Thyroid gland (tissue), 4 donors: ENCODE data around the gene TENM3. TPM values are rescaled to one million over a fixed set of nuclear protein-coding genes. Genes with fewer than 3 reads are reported as not detected.

ENCODE experiments used
- DNase-seq, 2 donors: peaks; one replicate each; pipeline ENCODE4 v3.0.0-alpha.2; 2019
- H3K27ac ChIP-seq, 3 donors: fragments of 200-600 bp; sonication (generic); 1 replicate in 2 of 3; 2 replicates in 1 of 3; pipeline ENCODE4 v1.5.1; 2016 to 2019; ENCODE audit warnings: mild to moderate bottlenecking in 1 of 3, moderate library complexity in 1 of 3
- H3K27me3 ChIP-seq: fragments of 200-600 bp; sonication (generic); one replicate; pipeline ENCODE4 v1.5.1; 2019
- H3K36me3 ChIP-seq, 2 donors: fragments of 200-600 bp; sonication (generic); one replicate each; pipeline ENCODE4 v1.5.1; 2016 to 2019
- H3K4me1 ChIP-seq, 2 donors: fragments of 200-600 bp; sonication (generic); one replicate each; pipeline ENCODE4 v1.5.1; 2017 to 2019
- H3K4me3 ChIP-seq, 3 donors: fragments of 200-600 bp; sonication (generic); replicated peaks in 1 of 3; 1 replicate in 2 of 3; 2 replicates in 1 of 3; pipeline ENCODE4 v1.5.1; 2016; ENCODE audit warnings: mild to moderate bottlenecking in 1 of 3
- H3K9me3 ChIP-seq: fragments of 200-600 bp; sonication (generic); one replicate; pipeline ENCODE4 v1.5.1; 2017
- POLR2A ChIP-seq, 2 donors: fragments of 450-650 bp; IDR thresholded peaks; one replicate each; pipeline ENCODE4 v1.6.1; 2017; ENCODE audit warnings: antibody characterized with exemption in 2 of 2, mild to moderate bottlenecking in 2 of 2, moderate library complexity in 1 of 2
- WGBS, 2 donors: methylation state at CpG; one replicate each; pipeline ENCODE4 v1.1.5; 2017; 5-methylcytosine and 5-hydroxymethylcytosine counted together
- intact Hi-C: fragments of 100-400 bp; cut with DNase I; formaldehyde crosslinking; loops from one replicate; pipeline ENCODE4 v1.15.1; 2023
- total RNA-seq, 4 donors: library from RNA; depleted of rRNA; stranded (reverse); fragments of >200 nt; gene quantifications; one replicate each; pipeline ENCODE4 v1.2.3, GENCODE V29; 2016
- TF ChIP-seq, protein P1 (sequence below), 6 experiments: fragments of 200-600 bp in 3 of 6; fragments of 450-650 bp in 3 of 6; sonication (generic) in 3 of 6; IDR thresholded peaks; one replicate each; pipeline ENCODE4 v1.5.1; 2016 to 2019; ENCODE audit warnings: antibody characterized with exemption in 6 of 6, mild to moderate bottlenecking in 2 of 6, inconsistent platforms in 1 of 6, moderate library complexity in 1 of 6

TENM3 gene
- total RNA-seq, 4 donors from 2014 or later, result 41.8 to 82.2 (median 68.1) TPM

GRCh38 chr4:182338063-182338462 lies 94.9 kb downstream of the TENM3 start:
- Histone ChIP-seq H3K36me3 (no peaks in the 10 kb centered on the region), H3K9me3 (no peaks in the 10 kb centered on the region), H3K27ac (no peak overlapping the region), H3K4me3 (no peak overlapping the region), H3K27me3 (no peaks in the 10 kb centered on the region), H3K4me1 (peaks cover 0 to 5% of the 10 kb centered on the region in 2 donors)
- WGBS, 2 donors, result 20 to 41% methylated on average over 3 of the region's 3 CpGs
- no peak for DNase-seq
- intact Hi-C loops, result no loop called here
- TF ChIP-seq, protein P1, sequence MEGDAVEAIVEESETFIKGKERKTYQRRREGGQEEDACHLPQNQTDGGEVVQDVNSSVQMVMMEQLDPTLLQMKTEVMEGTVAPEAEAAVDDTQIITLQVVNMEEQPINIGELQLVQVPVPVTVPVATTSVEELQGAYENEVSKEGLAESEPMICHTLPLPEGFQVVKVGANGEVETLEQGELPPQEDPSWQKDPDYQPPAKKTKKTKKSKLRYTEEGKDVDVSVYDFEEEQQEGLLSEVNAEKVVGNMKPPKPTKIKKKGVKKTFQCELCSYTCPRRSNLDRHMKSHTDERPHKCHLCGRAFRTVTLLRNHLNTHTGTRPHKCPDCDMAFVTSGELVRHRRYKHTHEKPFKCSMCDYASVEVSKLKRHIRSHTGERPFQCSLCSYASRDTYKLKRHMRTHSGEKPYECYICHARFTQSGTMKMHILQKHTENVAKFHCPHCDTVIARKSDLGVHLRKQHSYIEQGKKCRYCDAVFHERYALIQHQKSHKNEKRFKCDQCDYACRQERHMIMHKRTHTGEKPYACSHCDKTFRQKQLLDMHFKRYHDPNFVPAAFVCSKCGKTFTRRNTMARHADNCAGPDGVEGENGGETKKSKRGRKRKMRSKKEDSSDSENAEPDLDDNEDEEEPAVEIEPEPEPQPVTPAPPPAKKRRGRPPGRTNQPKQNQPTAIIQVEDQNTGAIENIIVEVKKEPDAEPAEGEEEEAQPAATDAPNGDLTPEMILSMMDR (IDR thresholded peaks at IDR 0.05), result no peak
- no peak for TF ChIP-seq POLR2A (IDR thresholded peaks at IDR 0.05)

GRCh38 chr4:182338746-182339145 lies 95.5 kb downstream of the TENM3 start:
- TF ChIP-seq, protein P1 (IDR thresholded peaks at IDR 0.05), result no peak
- TF ChIP-seq POLR2A (IDR thresholded peaks at IDR 0.05), result no peak
- Histone ChIP-seq H3K36me3 (no peaks in the 10 kb centered on the region), H3K9me3 (no peaks in the 10 kb centered on the region), H3K4me3 (no peak overlapping the region), H3K4me1 (peaks cover 0 to 5% of the 10 kb centered on the region in 2 donors), H3K27ac (no peak overlapping the region), H3K27me3 (no peaks in the 10 kb centered on the region)
- intact Hi-C loops, result no loop called here
- WGBS, 2 donors, result 80 to 83% methylated on average over 2 of the region's 2 CpGs
- no peak for DNase-seq

- no peak for TF ChIP-seq POLR2A (IDR thresholded peaks at IDR 0.05)
- TF ChIP-seq, protein P1 (IDR thresholded peaks at IDR 0.05), result no peak
- Histone ChIP-seq H3K9me3 (no peaks in the 10 kb centered on the region), H3K4me1 (peaks cover 0 to 5% of the 10 kb centered on the region in 2 donors), H3K36me3 (no peaks in the 10 kb centered on the region), H3K27me3 (no peaks in the 10 kb centered on the region), H3K4me3 (no peak overlapping the region), H3K27ac (no peak overlapping the region)
- 70 to 76% methylated on average over 4 of the region's 4 CpGs for WGBS, 2 donors
- no peak for DNase-seq
- intact Hi-C loops, result no loop called here
These were observed 96.0 kb downstream of the TENM3 start for GRCh38 chr4:182339221-182339641.

DNA sequence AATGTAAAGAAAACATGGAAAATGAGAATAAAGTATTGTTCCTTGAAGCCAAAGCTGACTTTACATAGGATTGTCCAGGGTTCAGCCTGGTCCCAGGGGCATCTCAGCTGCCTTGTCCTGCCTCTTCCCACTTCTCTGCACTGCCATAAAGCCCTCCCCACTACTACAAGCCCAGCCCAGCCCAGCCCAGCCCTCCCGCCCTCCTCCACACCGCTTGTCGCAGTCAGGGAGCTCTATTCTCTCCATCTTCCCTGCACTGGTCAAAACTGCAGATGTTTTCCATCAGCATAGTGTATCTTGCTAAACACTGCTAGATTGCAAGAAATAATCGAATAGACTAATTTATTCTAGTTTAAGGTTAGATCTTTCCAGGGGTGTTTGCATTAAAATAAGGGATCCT lies 100.3 kb downstream of the TENM3 start:
- Histone ChIP-seq H3K4me3 (no peak overlapping the region), H3K36me3 (no peaks in the 10 kb centered on the region), H3K4me1 (no peaks in the 10 kb centered on the region), H3K27ac (no peak overlapping the region), H3K9me3 (no peaks in the 10 kb centered on the region), H3K27me3 (no peaks in the 10 kb centered on the region)
- DNase-seq, result no peak
- intact Hi-C loops, result no loop called here
- 60 to 63% methylated on average over 4 of the region's 4 CpGs for WGBS, 2 donors
- TF ChIP-seq, protein P1 (IDR thresholded peaks at IDR 0.05), result no peak
- TF ChIP-seq POLR2A (IDR thresholded peaks at IDR 0.05), result no peak

DNA sequence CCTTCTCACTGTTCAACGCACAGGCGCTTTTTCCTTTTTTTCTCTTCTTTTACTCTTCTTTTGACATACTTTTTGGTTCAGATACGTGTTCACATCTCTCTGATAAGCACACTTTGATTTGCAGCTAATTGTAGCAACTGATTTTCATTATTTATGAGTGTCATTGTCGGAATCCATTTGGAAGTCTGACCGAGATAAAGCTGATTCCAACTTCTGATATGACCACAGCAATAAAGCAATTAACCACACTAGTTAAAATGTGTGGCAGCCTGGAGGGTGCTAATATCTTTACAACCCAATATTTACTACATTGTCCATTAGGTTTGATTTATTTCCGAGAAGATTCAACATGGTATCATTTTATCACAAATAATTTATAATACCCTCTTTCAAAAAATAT lies 101.8 kb downstream of the TENM3 start:
- no peaks in the 10 kb centered on the region for H3K36me3 ChIP-seq
- no peak overlapping the region for H3K4me3 ChIP-seq
- H3K27me3 ChIP-seq, result no peaks in the 10 kb centered on the region
- TF ChIP-seq, protein P1 (IDR thresholded peaks at IDR 0.05), result no peak
- TF ChIP-seq POLR2A (IDR thresholded peaks at IDR 0.05), result no peak
- 85 to 92% methylated on average over 6 of the region's 6 CpGs for WGBS, 2 donors
- H3K27ac ChIP-seq, result no peak overlapping the region
- H3K4me1 ChIP-seq, result no peaks in the 10 kb centered on the region
- no peak for DNase-seq
- intact Hi-C loops, result no loop called here
- H3K9me3 ChIP-seq, result no peaks in the 10 kb centered on the region
